GM21528 (cell line): ENCODE results near the gene MCTP2.

Experiments used
- ATAC-seq: cut with Tn5 transposase; IDR thresholded peaks from one replicate; pipeline ENCODE4 v1.9.1; 2021; ENCODE audit warnings: mild to moderate bottlenecking, moderate library complexity; ENCODE audit not compliant: unreplicated experiment, low FRiP score

The MCTP2 gene

GRCh38 chr15:94259863-94260262, 28.5 kb downstream of the MCTP2 start:
- ATAC-seq = peak; percentile 43

- no peak for ATAC-seq
Observed at GRCh38 chr15:94262201-94262600, 30.8 kb downstream of the MCTP2 start.

- peak; percentile 70 for ATAC-seq
Observed at GRCh38 chr15:94263341-94264273, 32.2 kb downstream of the MCTP2 start.

GRCh38 chr15:94265009-94265408, 33.6 kb downstream of the MCTP2 start:
- no peak for ATAC-seq

GRCh38 chr15:94265982-94266381, 34.6 kb downstream of the MCTP2 start:
- ATAC-seq = no peak

GRCh38 chr15:94266789-94267188, 35.4 kb downstream of the MCTP2 start:
- no peak for ATAC-seq

- ATAC-seq = no peak
Observed at GRCh38 chr15:94269954-94270353, 38.6 kb downstream of the MCTP2 start.

GRCh38 chr15:94270570-94270969, 39.2 kb downstream of the MCTP2 start:
- ATAC-seq = no peak

- peak; percentile 89 for ATAC-seq
Observed at GRCh38 chr15:94272251-94272898, 41.0 kb downstream of the MCTP2 start.

GRCh38 chr15:94273826-94274225, 42.5 kb downstream of the MCTP2 start:
- ATAC-seq = no peak

GRCh38 chr15:94274745-94275144, 43.4 kb downstream of the MCTP2 start:
- no peak for ATAC-seq

GRCh38 chr15:94277485-94277884, 46.1 kb downstream of the MCTP2 start:
- ATAC-seq = no peak

GRCh38 chr15:94279736-94280135, 48.4 kb downstream of the MCTP2 start:
- ATAC-seq = no peak

GRCh38 chr15:94280301-94280700, 48.9 kb downstream of the MCTP2 start:
- no peak for ATAC-seq

GRCh38 chr15:94282269-94283250, 51.2 kb downstream of the MCTP2 start:
- no peak for ATAC-seq

- ATAC-seq = no peak
Observed at GRCh38 chr15:94286583-94286982, 55.2 kb downstream of the MCTP2 start.

GRCh38 chr15:94287794-94288246, 56.5 kb downstream of the MCTP2 start:
- ATAC-seq = peak; percentile 99

- ATAC-seq = no peak
Observed at GRCh38 chr15:94290730-94291129, 59.4 kb downstream of the MCTP2 start.

- no peak for ATAC-seq
Observed at GRCh38 chr15:94293411-94294402, 62.3 kb downstream of the MCTP2 start.
